HCT116 (cell line): ENCODE results near the gene HNRNPU. TPM values are rescaled to one million over a fixed set of nuclear protein-coding genes. Genes with fewer than 3 reads are reported as not detected.

Source experiments
- ATAC-seq: fragments of 200-7000 bp; cut with Tn5 transposase; 2 replicates; pipeline ENCODE4 v1.9.1; 2020; ENCODE audit warnings: mild to moderate bottlenecking, moderate library complexity
- BruUV-seq: library from RNA; stranded (reverse); fragments of 400-500 nt; replicated peaks from 2 replicates; lab custom pipeline; 2021; lab: Mats Ljungman, UMichigan
- CTCF ChIA-PET: fragments of 300-600 bp; sonication (Branson Sonifier 250); formaldehyde crosslinking; loops from one replicate; lab custom pipeline; 2021; ENCODE audit warnings: antibody characterized with exemption; lab: Charles Lee
- POLR2A ChIA-PET: fragments of 300-600, 350-600 bp; sonication (Branson Sonifier 250); formaldehyde crosslinking; loops from one replicate; lab custom pipeline; 2021; ENCODE audit warnings: antibody characterized with exemption; lab: Charles Lee
- RAD21 ChIA-PET, 2 experiments: fragments of 300-600 bp; sonication (Branson Sonifier 250); formaldehyde crosslinking; loops; one replicate each; lab custom pipeline; 2023; ENCODE audit warnings: low total read pairs in 2 of 2; ENCODE audit not compliant: uncharacterized antibody in 2 of 2, unreplicated experiment in 2 of 2, low non-redundant PET in 1 of 2; lab: Charles Lee
- DNase-seq: peaks from one replicate; pipeline ENCODE4 v3.0.0-alpha.2; 2010; ENCODE audit warnings: low read depth, low spot score
- H2AFZ ChIP-seq: fragments of 200-600 bp; shearing (Covaris generic), sonication (generic); 2 replicates; pipeline ENCODE4 v1.6.1; 2017; ENCODE audit warnings: low read depth, mixed run types, mixed read lengths, antibody characterized with exemption, low read length; ENCODE audit not compliant: poor library complexity, severe bottlenecking
- H3K27ac ChIP-seq: 2 replicates; pipeline ENCODE4 v1.5.1; 2012; ENCODE audit warnings: low read depth, low read length
- H3K27me3 ChIP-seq: fragments of 200-600 bp; sonication (generic); 2 replicates; pipeline ENCODE4 v1.6.1; 2016; ENCODE audit warnings: mixed run types, low read length, mixed read lengths; ENCODE audit not compliant: insufficient read depth
- H3K36me3 ChIP-seq, 2 experiments: fragments of 200-500 bp in 1 of 2; fragments of 200-600 bp in 1 of 2; sonication (Bioruptor generic) in 1 of 2; sonication (generic) in 1 of 2; 2 replicates each; pipeline versions ENCODE4 v1.5.1 to v1.6.1; 2014 to 2016; ENCODE audit warnings: low read length in 2 of 2, inconsistent platforms in 1 of 2, mixed read lengths in 1 of 2, mixed run types in 1 of 2; ENCODE audit not compliant: insufficient read depth in 2 of 2, control insufficient read depth in 1 of 2
- H3K4me1 ChIP-seq, 2 experiments: fragments of 200-600 bp in 1 of 2; sonication (generic) in 1 of 2; 2 replicates each; pipeline versions ENCODE4 v1.5.1 to v1.6.1; 2012 to 2017; ENCODE audit warnings: low read length in 2 of 2, inconsistent platforms in 1 of 2, mild to moderate bottlenecking in 1 of 2, mixed read lengths in 1 of 2, mixed run types in 1 of 2, moderate library complexity in 1 of 2; ENCODE audit not compliant: insufficient read depth in 2 of 2, control insufficient read depth in 1 of 2
- H3K4me2 ChIP-seq: fragments of 200-600 bp; sonication (generic); 2 replicates; pipeline ENCODE4 v1.6.1; 2017; ENCODE audit warnings: mixed run types, low read length, mixed read lengths
- H3K4me3 ChIP-seq, 2 experiments: fragments of 200-600 bp in 1 of 2; sonication (generic) in 1 of 2; replicated peaks in 1 of 2; 2 replicates each; pipeline ENCODE4 v1.5.1; 2011 to 2016; ENCODE audit warnings: low read length in 2 of 2, control low read depth in 1 of 2, low read depth in 1 of 2, mild to moderate bottlenecking in 1 of 2, mixed read lengths in 1 of 2, mixed run types in 1 of 2
- H3K79me2 ChIP-seq: fragments of 200-600 bp; sonication (generic); 2 replicates; pipeline ENCODE4 v1.6.1; 2017; ENCODE audit warnings: mild to moderate bottlenecking, mixed run types, low read length, moderate library complexity, mixed read lengths; ENCODE audit not compliant: insufficient read depth
- H3K9ac ChIP-seq: fragments of 200-600 bp; sonication (generic); 2 replicates; pipeline ENCODE4 v1.6.1; 2016; ENCODE audit warnings: low read length, mixed read lengths
- H3K9me2 ChIP-seq: fragments of 200-600 bp; sonication (generic), shearing (Covaris generic); 2 replicates; pipeline ENCODE4 v1.6.1; 2017; ENCODE audit warnings: mixed run types, mild to moderate bottlenecking, moderate library complexity; ENCODE audit not compliant: insufficient read depth
- H3K9me3 ChIP-seq, 2 experiments: fragments of 200-500 bp in 1 of 2; fragments of 200-600 bp in 1 of 2; sonication (Bioruptor generic) in 1 of 2; sonication (generic) in 1 of 2; 2 replicates each; pipeline ENCODE4 v1.6.1; 2014 to 2017; ENCODE audit warnings: low read length in 2 of 2, mixed read lengths in 2 of 2, inconsistent platforms in 1 of 2, low read depth in 1 of 2, mild to moderate bottlenecking in 1 of 2, mixed run types in 1 of 2, moderate library complexity in 1 of 2; ENCODE audit not compliant: control insufficient read depth in 1 of 2, insufficient read depth in 1 of 2
- H4K20me1 ChIP-seq: fragments of 200-600 bp; sonication (generic), shearing (Covaris generic); 2 replicates; pipeline ENCODE4 v1.6.1; 2017; ENCODE audit warnings: mixed run types, mild to moderate bottlenecking, moderate library complexity; ENCODE audit not compliant: insufficient read depth
- ATF3 ChIP-seq: IDR thresholded peaks from 2 replicates; pipeline ENCODE4 v1.6.1; 2012
- CBX3 ChIP-seq: IDR thresholded peaks from 2 replicates; pipeline ENCODE4 v1.6.1; 2012; ENCODE audit warnings: low read depth
- EGR1 ChIP-seq: IDR thresholded peaks from 2 replicates; pipeline ENCODE4 v1.6.1; 2012; ENCODE audit warnings: low read depth
- FOSL1 ChIP-seq: IDR thresholded peaks from 2 replicates; pipeline ENCODE4 v1.6.1; 2012; ENCODE audit warnings: low read depth
- MAX ChIP-seq: IDR thresholded peaks from 2 replicates; pipeline ENCODE4 v1.6.1; 2012
- POLR2A ChIP-seq: IDR thresholded peaks from 2 replicates; pipeline ENCODE4 v1.7.0; 2011; ENCODE audit warnings: borderline replicate concordance; ENCODE audit not compliant: insufficient read depth, insufficient read length; ENCODE audit errors: extremely low read depth
- POLR2AphosphoS5 ChIP-seq: IDR thresholded peaks from 2 replicates; pipeline ENCODE4 v1.6.1; 2011; ENCODE audit warnings: mild to moderate bottlenecking, low read depth, low read length, moderate library complexity
- REST ChIP-seq: IDR thresholded peaks from 2 replicates; pipeline ENCODE4 v1.6.1; 2012; ENCODE audit warnings: low read depth
- SP1 ChIP-seq: IDR thresholded peaks from 2 replicates; pipeline ENCODE4 v1.6.1; 2012; ENCODE audit warnings: low read depth
- intact Hi-C: fragments of 100-400 bp; cut with micrococcal nuclease; formaldehyde crosslinking; loops from 2 replicates; pipeline ENCODE4 v1.10.0; 2022
- total RNA-seq: library from RNA; stranded (reverse); gene quantifications from one replicate; pipeline ENCODE4 v1.2.1, GENCODE V29; 2021; ENCODE audit not compliant: unreplicated experiment

Gene HNRNPU
- total RNA-seq, 1 experiment from 2014 or later, result 424 TPM

GRCh38 chr1:244869950-244870349 lies 5.6 kb upstream of the HNRNPU start:
- TF ChIP-seq REST (no peak), POLR2AphosphoS5 (no peak), MAX (no peak), FOSL1 (no peak), EGR1 (no peak), ATF3 (no peak), POLR2A (no peak), SP1 (no peak), CBX3 (no peak)
- no peaks in the 10 kb centered on the region for H4K20me1 ChIP-seq
- no peak for ATAC-seq
- no peak for DNase-seq
- RAD21 ChIA-PET, result no interaction called here
- no peak overlapping the region for H3K4me3 ChIP-seq
- no peak overlapping the region for H2AFZ ChIP-seq
- H3K79me2 ChIP-seq, result no peaks in the 10 kb centered on the region
- no peaks in the 10 kb centered on the region for H3K9me2 ChIP-seq
- no peak overlapping the region for H3K4me2 ChIP-seq
- H3K9ac ChIP-seq, result no peak overlapping the region
- no peaks in the 10 kb centered on the region for H3K36me3 ChIP-seq
- no peak overlapping the region for H3K27ac ChIP-seq
- intact Hi-C loops, result no loop called here
- CTCF ChIA-PET, result no interaction called here
- H3K27me3 ChIP-seq, result no peaks in the 10 kb centered on the region
- POLR2A ChIA-PET, result no interaction called here
- BruUV-seq, result no TSS peak
- peaks cover 6 to 9% of the 10 kb centered on the region in 2 experiments for H3K4me1 ChIP-seq
- no peaks in the 10 kb centered on the region for H3K9me3 ChIP-seq
